SH-SY5Y (cell line): Measurements from ENCODE around the gene BEND7.

Source experiments
- GATA2 ChIP-seq: IDR thresholded peaks from 2 replicates; pipeline ENCODE4 v1.6.1; 2011; ENCODE audit warnings: mild to moderate bottlenecking, low read depth, low read length
- GATA3 ChIP-seq: IDR thresholded peaks from 2 replicates; pipeline ENCODE4 v1.6.1; 2011; ENCODE audit warnings: low read depth, mild to moderate bottlenecking, low read length, moderate library complexity

The BEND7 gene, protein sequence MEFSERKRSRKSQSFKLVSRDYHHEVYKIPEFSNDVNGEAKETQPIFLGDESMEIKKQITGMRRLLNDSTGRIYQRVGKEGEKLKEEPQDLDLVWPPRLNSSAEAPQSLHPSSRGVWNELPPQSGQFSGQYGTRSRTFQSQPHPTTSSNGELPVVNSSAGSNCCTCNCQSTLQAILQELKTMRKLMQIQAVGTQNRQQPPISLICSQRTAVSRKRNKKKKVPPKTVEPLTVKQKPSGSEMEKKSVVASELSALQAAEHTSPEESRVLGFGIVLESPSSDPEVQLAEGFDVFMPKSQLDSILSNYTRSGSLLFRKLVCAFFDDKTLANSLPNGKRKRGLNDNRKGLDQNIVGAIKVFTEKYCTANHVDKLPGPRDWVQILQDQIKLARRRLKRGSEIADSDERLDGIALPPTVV

DNA sequence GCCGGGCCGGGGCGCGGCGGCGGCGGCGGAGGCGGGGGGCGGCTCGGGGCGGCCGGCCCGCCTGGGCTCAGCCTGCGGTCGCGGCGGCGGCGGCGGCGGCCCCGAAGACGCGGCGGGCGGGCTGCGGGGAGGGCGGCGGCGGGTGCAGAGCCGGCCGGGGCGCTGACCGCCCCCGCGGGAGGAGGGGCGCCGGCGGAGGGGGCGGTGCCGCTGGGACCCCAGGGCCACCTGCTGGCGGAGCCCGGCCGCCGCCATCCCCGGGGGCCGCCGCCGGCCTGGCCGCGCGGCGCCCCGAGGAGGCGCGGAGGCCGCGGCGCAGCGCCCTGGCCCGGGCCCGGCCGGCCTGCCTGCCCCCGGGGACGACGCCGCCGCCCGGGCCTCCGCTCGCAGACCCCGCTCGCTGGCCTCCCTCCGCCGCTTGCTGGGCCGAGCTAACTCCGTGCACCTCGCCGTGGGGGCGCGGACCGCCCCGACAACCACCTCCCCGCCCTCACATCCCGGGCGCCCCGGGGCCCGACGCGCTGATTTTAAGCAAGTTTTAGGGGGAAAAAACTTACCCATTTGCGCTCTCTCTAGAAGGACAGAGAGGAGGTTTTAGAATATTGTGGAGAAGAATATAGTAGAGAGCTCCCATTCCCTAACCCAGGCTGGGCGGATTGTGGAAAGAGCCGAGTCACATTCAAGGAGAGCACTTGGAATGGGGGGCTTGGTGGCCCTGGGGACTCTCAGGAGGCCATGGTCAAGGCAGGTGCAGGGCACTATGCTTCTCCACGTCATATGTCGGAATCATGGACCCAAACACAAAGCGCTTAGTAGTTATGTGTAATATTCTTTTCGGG is at the start of gene BEND7:
Gene BEND7, minus strand, starts transcription at position 140 of the 839 bp plus-strand sequence. CDS start 481 bp downstream, outside the sequence.
- TF ChIP-seq GATA3 (no peak), GATA2 (no peak)

DNA sequence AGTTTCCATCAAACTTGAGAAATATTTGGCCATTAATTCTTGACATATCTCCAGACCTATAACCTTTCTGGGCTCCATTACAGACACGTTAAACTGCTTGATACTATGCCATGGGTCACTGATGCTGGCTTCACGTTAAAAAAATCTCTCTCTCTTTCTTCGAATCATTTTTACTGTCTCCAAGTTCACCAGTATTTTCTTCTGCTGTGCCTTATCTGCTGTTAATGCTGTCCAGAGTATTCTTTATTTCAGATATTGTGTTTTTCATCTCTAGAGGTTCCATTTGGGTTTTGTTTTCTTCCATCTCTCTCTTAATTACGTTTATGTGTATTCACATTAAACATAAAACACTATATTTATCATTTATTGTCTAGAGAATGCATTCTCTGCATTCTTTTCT is 45.1 kb upstream of the BEND7 start:
- TF ChIP-seq GATA2 (no peak), GATA3 (no peak)

DNA sequence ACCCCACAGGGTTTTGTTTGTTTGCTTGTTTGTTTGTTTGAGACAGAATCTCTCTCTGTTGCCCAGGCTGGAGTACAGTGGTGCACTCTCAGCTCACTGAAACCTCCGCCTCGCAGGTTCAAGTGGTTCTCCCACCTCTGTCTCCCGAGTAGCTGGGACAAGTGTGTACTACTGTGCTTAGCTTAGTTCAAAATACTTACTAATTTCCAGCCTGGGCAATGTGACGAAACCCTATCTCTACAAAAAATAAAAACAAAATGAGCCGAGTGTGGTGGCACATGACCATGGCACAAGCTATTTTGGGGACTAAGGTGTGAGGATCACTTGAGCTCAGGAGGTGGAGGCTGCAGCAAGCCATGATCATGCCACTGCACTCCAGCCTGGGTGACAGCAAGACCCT is 42.7 kb upstream of the BEND7 start:
- TF ChIP-seq GATA3 (no peak), GATA2 (no peak)

DNA sequence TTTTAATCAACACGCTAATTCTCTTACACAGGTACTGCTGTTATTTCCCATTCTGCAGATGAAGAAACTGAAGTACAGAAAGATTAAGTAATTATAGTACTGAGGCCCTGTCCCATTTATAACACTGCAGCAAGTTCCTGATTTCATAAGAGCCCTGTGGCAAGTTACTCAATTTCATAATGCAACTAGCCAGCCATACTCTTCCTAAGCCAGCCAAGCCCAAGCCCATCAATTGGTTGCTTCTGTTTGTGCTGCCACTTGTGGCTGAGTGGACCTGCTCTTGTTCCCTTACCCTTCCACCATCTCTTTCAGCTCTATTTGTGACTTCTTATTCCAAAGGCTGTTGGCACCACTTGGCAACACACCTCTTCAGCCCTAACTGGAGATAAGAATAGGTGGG is 38.2 kb upstream of the BEND7 start:
- no peak for TF ChIP-seq GATA2
- no peak for TF ChIP-seq GATA3

DNA sequence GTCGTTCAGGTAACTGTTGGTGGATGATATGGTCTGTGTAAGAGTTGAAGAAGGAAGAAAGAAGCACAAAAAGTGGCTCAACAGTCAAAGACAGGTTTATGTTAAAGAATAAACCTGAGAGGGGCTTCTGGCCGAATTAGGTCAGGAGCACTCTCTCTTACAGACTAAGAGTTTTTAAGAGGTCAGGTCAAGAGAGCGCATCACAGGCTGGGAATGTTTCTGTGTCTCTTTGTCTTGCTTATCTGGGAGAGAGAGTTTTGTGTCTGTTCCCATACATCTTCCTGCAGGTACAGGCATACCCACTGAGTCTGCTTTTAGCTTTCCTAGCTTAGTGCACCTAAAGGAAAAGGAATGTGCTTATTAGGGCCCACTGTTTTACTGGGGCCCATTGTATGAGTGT is 35.8 kb upstream of the BEND7 start:
- TF ChIP-seq GATA3 (no peak), GATA2 (no peak)

DNA sequence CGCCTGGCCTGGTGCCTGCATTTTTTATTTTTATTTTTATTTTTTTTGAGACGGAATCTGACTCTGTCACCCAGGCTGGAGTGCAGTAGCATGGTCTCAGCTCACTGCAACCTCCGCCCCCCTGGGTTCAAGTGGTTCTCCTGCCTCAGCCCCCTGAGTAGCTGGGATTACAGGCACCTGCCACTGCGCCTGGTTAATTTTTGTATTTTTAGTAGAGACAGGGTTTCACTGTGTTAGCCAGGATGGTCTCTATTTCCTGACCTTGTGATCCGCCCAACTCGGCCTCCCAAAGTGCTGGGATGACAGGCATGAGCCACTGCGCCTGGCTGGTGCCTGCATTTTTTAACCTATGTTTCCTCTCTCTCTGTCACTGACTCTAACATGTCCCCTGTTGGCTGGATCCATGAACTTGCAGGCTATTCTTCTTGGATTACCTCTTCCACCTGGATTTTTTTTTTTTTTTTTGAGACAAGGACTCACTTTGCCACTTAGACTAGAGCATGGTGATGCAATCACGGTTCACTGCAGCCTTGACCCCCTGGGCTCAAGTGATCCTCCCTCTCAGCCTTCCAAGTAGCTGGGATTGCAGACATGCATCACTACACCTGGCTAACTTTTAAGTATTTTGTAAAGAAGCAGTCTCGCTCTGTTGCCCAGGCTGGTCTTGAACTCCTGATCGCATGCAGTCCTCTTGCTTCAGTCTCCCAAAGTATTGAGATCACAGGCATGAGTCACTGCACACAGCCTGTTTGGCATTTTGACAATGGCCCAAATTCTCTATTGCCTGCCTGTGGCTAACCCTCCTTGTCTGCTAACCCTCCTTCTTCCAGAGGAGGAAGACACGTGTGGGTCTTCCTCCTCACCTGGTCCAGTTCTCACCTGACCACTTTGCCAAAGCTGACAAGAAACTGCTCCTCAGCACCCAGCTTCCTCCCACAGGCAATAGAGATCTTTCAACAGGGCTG is 34.9 kb upstream of the BEND7 start:
- TF ChIP-seq GATA2 (no peak), GATA3 (no peak)

DNA sequence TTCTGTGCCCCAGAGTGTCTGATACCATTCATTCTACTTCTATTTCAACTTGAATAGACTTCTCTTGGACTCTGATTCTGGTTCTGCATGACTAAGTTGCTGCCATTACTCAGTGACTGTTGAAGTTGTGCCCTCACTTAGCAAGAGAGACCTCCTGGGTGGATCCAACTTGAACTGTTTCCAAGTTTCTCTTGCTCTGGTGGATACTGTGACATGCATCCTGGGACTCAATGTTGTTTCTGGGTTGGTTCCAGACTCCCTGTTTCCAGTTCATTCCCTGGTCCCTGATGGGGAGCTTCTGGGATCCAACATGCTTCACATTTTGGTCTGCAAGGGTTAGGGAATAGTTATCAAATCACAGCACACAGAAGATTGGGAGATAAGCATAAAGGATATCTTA is 31.8 kb upstream of the BEND7 start:
- TF ChIP-seq GATA2 (no peak), GATA3 (no peak)

DNA sequence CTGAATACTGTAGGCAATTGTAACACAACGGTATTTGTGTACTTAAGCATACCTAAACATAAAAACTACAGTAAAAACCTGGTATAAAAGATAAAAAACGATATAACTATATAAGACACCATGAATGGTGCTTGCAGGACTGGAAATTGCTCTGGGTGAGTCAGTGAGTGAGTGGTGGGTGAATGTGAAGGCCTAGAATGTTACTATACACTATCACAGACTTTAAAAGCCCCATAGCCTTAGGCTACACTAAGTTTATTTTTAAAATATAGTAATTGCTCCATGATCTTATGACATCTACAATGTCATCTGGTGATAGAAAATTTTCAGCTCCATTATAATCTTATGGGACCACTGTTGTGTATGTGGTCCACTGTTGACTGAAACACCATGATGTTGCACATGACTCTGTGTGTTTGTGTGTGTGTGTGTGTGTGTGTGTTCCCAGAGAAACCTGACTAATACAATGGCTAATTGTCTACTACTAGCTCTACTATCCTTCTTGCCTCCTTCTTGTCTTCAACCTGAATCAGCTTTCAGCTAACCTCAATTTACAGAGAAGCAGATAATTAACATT is 30.4 kb upstream of the BEND7 start:
- TF ChIP-seq GATA3, result no peak
- no peak for TF ChIP-seq GATA2

DNA sequence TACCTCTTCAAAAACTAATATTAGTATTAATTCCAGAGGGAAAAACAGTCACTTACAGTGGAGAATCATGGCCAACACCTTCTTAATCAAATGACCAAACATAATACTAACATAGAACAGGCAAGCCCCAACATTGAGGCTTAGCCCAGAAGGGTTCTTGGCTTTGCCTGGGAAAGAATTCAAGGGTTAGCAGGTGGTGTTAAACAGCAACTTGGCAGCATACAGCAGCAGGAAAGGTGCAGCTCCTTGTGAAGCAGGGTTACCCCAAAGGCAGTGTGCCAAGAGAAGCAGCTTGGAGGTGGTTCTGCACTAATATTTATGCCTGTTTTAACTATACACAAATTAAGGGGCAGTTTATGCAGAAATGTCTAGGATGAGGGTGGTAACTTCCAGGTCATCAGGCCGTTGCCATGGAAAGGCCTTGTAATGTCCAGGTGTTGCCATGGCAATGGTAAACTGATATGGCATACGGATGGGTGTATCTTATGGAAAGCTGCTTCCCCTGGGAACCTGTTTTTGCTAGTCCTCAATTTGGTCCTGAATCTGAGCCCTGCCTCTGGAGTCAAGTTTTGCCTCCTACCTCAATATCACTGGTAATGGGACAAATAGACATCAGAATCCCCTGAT is 27.2 kb upstream of the BEND7 start:
- TF ChIP-seq GATA3 (no peak), GATA2 (no peak)

DNA sequence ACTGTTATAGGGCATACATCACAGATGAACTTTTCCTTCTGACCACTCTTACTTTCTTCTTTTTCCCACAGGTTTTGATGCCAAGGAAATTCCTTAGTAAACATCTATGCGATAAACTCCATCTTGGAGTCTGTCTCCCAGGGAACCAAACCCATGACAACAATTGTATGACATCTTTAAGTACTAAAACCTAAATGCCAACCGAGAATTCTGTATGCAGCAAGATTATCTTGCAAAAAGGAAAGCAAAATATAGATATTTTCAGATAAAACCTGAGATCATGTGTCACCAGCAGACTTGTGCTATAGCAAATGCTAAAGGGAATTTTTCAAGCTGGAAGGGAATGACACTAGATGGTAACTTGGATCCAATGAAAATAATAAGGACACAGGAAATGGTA is 22.0 kb upstream of the BEND7 start:
- TF ChIP-seq GATA2 (no peak), GATA3 (no peak)

DNA sequence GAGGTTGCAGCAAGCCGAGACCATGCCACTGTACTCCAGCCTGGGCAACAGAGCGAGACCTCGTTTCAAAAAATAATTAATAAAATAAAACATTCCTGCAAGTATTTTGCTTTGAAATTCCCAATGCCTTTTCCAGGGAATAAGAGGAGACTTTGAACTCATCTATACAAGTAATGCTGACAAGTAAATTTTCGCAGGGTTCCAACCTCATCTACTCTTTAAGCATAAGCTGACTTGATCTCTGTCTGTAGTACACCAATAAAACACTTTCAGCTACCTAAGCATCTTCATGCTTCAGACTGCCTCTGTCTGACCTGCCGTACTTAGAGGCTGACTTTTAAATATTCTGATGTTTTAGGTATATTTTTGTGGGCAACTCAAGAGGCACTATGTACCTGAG is 13.7 kb upstream of the BEND7 start:
- TF ChIP-seq GATA3, result no peak
- no peak for TF ChIP-seq GATA2

DNA sequence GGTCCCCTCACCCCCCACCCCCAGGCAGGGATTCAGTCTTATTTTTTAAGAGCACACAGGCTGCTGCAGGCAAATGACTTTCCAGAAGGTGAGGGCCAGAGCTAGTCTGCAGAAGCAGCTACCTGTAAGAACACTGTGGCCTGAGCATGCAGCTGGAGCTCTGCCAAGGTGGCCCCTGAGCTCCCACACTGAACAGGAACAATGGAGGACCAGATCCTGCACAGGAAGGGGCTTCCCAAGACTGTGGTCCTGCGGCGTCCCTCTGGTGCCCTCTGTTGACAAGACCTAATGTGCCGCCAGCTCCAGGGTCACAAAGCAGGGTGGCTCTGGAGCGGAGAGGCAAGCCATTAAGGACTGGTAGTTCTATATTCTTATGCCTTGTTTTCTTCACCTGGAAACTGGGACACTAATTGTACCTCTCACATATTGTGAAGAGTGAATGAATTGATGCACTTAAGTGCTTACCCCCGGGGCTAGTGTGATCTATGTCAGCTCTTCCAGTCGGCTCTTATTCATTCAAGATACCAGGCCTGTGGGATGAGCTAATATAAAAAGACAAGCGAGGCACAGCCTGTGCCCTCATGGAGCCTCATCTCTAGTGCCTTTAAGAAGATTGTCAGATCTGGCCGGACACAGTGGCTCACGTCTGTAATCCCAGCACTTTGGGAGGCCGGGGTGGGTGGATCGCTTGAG is 8.0 kb upstream of the BEND7 start:
- TF ChIP-seq GATA2 (no peak), GATA3 (no peak)
